Epithelial cell of proximal tubule (primary cell): ENCODE measurements around the gene ZNF778. TPM values are rescaled to one million over a fixed set of nuclear protein-coding genes. Genes with fewer than 3 reads are reported as not detected.
"Not testable (repeated sequence)": the region's sequence is repeated elsewhere in the genome, so short reads cannot be mapped to it uniquely, and the experiment has no call there.

Experiments used
- DNase-seq: peaks from one replicate; pipeline ENCODE4 v3.0.0-alpha.2; 2011; ENCODE audit warnings: low read depth
- H3K4me3 ChIP-seq: 2 replicates; pipeline ENCODE4 v1.5.1; 2011; ENCODE audit warnings: low read depth, mild to moderate bottlenecking, low read length
- CTCF ChIP-seq: conservative IDR thresholded peaks from 2 replicates; pipeline ENCODE4 v1.5.1; 2012; ENCODE audit warnings: low read depth, mild to moderate bottlenecking, low read length
- total RNA-seq: library from RNA; depleted of rRNA; stranded (reverse); fragments of >200 nt; gene quantifications from 2 replicates; pipeline ENCODE4 v1.2.3, GENCODE V29; 2015

ZNF778 gene
- total RNA-seq, 1 donor from 2014 or later = 3.7 TPM

GRCh38 chr16:89189358-89190025 is 28.0 kb upstream of the ZNF778 start:
- no peak for TF ChIP-seq CTCF
- no peak for DNase-seq
- H3K4me3 ChIP-seq = no peak overlapping the region

- no peak overlapping the region for H3K4me3 ChIP-seq
- no peak for DNase-seq
- no peak for TF ChIP-seq CTCF
Observed at GRCh38 chr16:89190150-89190958, 27.1 kb upstream of the ZNF778 start.

- no peak for DNase-seq
- TF ChIP-seq CTCF = no peak
- no peak overlapping the region for H3K4me3 ChIP-seq
Observed at GRCh38 chr16:89191033-89191900, 26.2 kb upstream of the ZNF778 start.

GRCh38 chr16:89191901-89192185 is 25.7 kb upstream of the ZNF778 start:
- no peak for DNase-seq
- no peak for TF ChIP-seq CTCF
- H3K4me3 ChIP-seq = peak overlapping the region; percentile 45

- DNase-seq = not testable (repeated sequence)
- peak overlapping the region; percentile 45 for H3K4me3 ChIP-seq
Observed at GRCh38 chr16:89192186-89192955, 25.1 kb upstream of the ZNF778 start.

GRCh38 chr16:89192956-89193575 is 24.4 kb upstream of the ZNF778 start:
- H3K4me3 ChIP-seq = no peak overlapping the region
- no peak for TF ChIP-seq CTCF
- DNase-seq = no peak
